Liver (tissue), 3 donors: ENCODE data around the gene ARHGAP8.

Experiments
- ATF3 ChIP-seq: IDR thresholded peaks from 2 replicates; pipeline ENCODE4 v1.6.1; 2016; ENCODE audit warnings: antibody characterized with exemption
- CTCF ChIP-seq: fragments of 150-350 bp; IDR thresholded peaks from 2 replicates; pipeline ENCODE4 v1.5.1; 2017; ENCODE audit warnings: improper control_type of control experiment, low read depth, low read length; ENCODE audit not compliant: missing input control
- EGR1 ChIP-seq, 2 donors: IDR thresholded peaks; 2 replicates each; pipeline ENCODE4 v1.6.1; 2016 to 2018; ENCODE audit warnings: antibody characterized with exemption in 2 of 2, low read depth in 2 of 2
- RAD21 ChIP-seq, 2 donors: IDR thresholded peaks; 2 replicates each; pipeline ENCODE4 v1.6.1; 2016; ENCODE audit warnings: antibody characterized with exemption in 2 of 2, mild to moderate bottlenecking in 2 of 2
- donor health status: healthy.
- donor health status: healthy.

- no peak for TF ChIP-seq RAD21 (IDR thresholded peaks at IDR 0.05)
- no peak for TF ChIP-seq CTCF
- no peak for TF ChIP-seq ATF3
- TF ChIP-seq EGR1 (IDR thresholded peaks at IDR 0.05; ENCODE audit: low read depth in 2 of 2): no peak
Observed at GRCh38 chr22:44847892-44848291, 95.5 kb downstream of the ARHGAP8 start.
